Activated CD4-positive, alpha-beta T cell treated with anti-CD3 and anti-CD28 coated beads for 1 hour (primary cell): ENCODE data around the gene TMEM184C.

Experiments used
- DNase-seq: peaks from one replicate; pipeline ENCODE4 v3.0.0-alpha.2; 2020

The TMEM184C gene

GRCh38 chr4:147617173-147617840 is at the start of gene TMEM184C:
TMEM184C (plus strand) TSS chr4:147617397; CDS start chr4:147617957, 560 bp downstream.
- DNase-seq: peak; percentile 96

DNA sequence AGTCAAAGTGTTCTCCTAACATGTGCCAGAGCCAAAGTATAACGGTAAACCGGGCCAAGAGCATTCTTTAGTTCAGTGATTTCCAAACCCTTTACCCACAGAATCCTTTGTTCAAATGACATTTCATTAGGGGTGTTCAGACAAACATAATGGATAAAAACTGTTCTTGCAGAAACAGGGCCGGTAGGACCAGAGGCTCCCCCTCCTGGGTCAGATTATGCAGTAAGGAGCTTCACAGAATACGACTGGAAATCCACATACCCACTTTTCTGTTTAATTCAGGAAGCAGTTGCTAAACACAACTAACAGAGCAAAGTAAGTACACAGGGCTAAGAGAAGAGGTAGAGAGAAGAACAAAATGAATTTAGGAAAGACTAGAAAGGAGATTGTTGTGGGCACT is 46.6 kb upstream of the TMEM184C start:
- DNase-seq: no peak

DNA sequence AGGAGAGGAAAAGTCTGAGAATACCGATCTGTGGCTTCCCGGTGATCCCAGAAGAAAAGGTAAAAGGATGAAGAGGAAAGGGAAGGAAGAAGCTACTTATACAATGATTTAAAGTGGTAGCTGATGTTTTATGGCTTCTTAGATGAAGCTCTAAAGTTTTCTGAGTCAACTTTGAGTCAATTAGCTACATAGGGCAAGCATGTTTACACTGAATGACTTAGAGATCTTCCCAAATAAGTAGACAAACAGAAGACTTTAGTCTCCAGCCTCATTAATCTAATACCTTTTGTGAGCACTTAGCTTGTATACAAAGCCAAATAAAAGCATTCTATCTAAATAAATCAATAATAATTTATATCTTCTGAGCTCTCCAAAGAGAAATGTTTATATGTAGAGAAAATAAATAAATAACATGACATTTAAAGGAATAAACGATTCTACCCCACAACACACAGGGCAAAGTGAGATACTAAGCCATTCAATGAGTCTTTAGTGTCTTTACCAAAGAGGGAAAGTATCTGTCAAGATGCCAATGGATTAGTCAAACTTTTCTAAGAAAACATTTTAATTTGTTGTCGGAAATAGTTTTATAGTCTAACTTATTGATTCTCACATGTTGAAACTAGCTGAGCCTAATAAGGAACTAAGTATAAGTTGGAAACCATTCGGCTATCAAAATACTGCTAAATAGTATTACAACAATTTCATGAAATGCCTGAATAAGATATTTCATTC is 46.0 kb upstream of the TMEM184C start:
- DNase-seq: no peak

GRCh38 chr4:147576084-147576483 is 41.1 kb upstream of the TMEM184C start:
- no peak for DNase-seq

- no peak for DNase-seq
Measured at GRCh38 chr4:147578051-147578476, 39.1 kb upstream of the TMEM184C start.

DNA sequence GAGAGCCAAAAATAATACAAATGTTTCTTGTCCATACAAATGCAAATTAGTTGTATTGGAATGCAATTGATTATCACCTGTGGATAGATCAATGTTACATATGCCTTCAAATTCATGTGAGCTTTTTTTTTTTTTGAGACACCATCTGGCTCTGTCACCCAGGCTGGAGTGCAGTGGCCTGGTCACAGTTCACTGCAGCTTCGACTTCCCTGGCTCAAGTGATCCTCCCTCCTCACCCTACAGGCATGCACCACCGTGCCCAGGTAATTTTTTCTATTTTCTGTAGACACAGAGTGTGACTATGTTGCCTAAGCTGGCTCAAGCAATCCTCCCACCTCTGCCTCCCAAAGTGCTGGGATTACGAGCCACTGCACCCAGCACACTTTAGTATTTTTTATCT is 38.6 kb upstream of the TMEM184C start:
- no peak for DNase-seq

GRCh38 chr4:147580396-147580795 is 36.8 kb upstream of the TMEM184C start:
- DNase-seq: no peak

GRCh38 chr4:147581606-147582350 is 35.4 kb upstream of the TMEM184C start:
- no peak for DNase-seq

GRCh38 chr4:147582386-147583060 is 34.7 kb upstream of the TMEM184C start:
- DNase-seq: no peak

DNA sequence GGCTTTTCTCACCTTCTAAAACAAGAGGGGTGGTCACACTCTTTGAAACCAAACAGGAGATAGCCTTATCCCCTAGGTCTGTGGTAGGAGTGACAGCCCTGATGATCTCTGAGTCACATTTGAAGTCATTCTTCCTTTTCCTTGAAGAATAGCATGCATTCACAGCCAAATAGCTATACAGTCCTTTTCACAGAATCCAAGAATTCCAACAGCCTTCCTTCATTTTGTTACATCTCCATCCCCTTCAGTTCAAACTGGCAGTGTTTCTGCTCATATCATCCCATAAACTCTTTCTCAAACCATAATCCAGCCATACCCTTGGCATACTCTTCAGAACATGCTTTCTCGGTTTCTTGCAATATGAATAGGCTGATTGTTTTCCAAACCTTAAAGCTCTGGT is 33.3 kb upstream of the TMEM184C start:
- no peak for DNase-seq

- no peak for DNase-seq
Measured at GRCh38 chr4:147586032-147586431, 31.2 kb upstream of the TMEM184C start.

DNA sequence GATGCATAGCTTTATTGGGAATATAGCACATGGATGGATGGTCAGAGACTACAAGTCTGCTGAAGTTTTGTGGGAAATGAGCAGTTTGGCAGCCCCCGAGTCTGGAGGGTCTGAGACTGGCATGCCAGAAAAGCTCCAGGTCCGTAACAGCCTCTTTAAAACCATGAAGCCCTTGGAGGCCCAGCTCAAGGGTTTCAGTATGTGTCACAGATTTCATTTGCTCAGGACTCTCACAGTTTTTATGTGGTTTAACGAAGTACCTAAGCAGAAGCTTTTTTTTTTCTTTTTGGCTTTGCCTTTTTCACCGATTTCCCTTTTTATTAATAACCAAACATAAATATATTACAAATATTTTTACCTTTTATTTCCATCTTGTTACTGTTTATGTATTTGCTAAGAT is 30.6 kb upstream of the TMEM184C start:
- DNase-seq: no peak

DNA sequence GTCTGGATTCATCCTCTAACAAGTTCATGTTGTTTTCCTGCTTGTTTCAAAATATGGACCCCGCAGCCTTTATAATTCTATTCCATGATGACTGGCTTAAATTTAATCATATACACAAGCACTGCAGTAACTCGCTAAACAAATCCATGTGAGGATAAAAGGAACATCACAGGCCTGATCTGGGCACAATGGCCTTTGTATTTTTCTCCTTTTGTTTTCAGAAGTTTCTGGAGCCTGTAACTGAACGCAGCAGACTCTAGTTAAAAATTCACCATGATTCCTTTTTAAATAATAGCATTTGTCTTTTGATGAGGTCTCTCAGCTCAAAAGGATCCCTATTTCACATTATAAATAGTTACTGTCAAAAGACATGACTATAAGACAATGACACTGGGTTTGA is 30.2 kb upstream of the TMEM184C start:
- DNase-seq: no peak

GRCh38 chr4:147589586-147589985 is 27.6 kb upstream of the TMEM184C start:
- no peak for DNase-seq

GRCh38 chr4:147590249-147590920 is 26.8 kb upstream of the TMEM184C start:
- no peak for DNase-seq

GRCh38 chr4:147591106-147591505 is 26.1 kb upstream of the TMEM184C start:
- no peak for DNase-seq

- DNase-seq: no peak
Measured at GRCh38 chr4:147594107-147594506, 23.1 kb upstream of the TMEM184C start.

GRCh38 chr4:147594578-147594977 is 22.6 kb upstream of the TMEM184C start:
- DNase-seq: no peak

DNA sequence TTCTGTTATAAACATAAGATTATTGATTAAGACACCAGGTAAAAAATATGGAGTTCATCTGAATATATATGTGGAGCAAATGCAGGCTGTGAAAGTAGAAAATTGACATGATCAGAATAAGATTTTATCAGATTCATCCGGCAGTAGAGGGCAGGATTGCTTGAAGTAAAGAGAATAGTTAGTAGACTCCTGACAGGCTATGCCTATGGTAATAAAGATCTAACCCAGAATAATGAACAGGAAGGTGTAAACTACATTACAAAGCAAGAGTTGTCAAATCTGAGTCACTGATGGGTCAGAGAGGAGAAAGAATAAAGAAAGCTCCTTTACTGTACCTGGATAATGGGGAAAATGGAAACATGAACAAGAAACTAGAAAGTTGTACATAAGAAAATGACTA is 20.8 kb upstream of the TMEM184C start:
- no peak for DNase-seq

GRCh38 chr4:147596981-147597380 is 20.2 kb upstream of the TMEM184C start:
- no peak for DNase-seq

DNA sequence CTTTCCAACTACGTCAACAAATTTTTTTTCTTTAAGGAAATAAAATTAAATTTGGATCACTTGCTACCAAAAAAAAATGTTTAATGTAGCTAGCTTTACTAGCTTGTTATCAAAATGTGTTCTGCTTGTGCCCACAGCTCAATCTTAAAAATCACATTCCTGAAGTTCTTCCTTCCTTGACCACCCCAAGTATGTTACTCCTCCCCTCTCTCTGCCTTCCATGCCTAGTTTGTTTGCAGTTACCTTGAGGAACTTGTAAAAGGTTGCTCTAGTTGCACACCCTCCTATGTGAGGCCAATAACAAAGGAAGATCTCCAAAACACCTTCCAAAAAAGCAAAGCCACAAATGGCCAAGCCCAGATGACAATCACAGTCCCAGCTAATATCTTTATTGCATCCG is 19.6 kb upstream of the TMEM184C start:
- no peak for DNase-seq

- no peak for DNase-seq
Measured at GRCh38 chr4:147599206-147599605, 18.0 kb upstream of the TMEM184C start.

DNA sequence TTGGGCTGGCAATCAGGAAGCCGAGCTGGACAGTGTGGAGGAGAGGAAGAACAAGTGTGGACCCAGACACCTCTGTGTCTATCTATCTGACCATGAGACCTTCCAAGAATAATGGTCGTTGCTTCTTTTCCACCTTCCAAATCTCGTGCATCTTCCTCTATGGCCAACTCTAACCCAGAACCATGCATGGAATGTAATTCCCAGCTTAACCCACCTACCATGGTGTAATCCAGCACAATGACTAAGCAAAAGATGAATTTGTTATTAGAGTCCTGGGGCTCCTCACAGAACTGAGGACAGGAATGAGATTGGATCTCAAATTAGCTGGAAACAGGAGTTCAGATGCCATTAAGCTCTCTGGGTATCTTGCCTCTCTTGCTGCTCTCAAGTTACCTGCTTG is 17.4 kb upstream of the TMEM184C start:
- no peak for DNase-seq
